GM12878 (cell line): ENCODE measurements around the gene TMCO6. TPM values are rescaled to one million over a fixed set of nuclear protein-coding genes. Genes with fewer than 3 reads are reported as not detected.

Source experiments
- ATAC-seq: fragments of 200-7000 bp; cut with Tn5 transposase; 3 replicates; pipeline ENCODE4 v1.9.1; 2020; ENCODE audit warnings: mild to moderate bottlenecking, moderate library complexity
- Bru-seq: library from RNA; stranded (reverse); fragments of 400-500 nt; gene quantifications from one replicate; lab custom pipeline; 2021; lab: Mats Ljungman, UMichigan
- BruChase-seq, 2 experiments: library from RNA; stranded (reverse); fragments of 400-500 nt; gene quantifications; one replicate each; lab custom pipeline; 2021; lab: Mats Ljungman, UMichigan
- BruUV-seq: library from RNA; stranded (reverse); fragments of 400-500 nt; replicated peaks from 2 replicates; lab custom pipeline; 2021; lab: Mats Ljungman, UMichigan
- CTCF ChIA-PET: fragments of 300-600 bp; sonication (Branson Sonifier 250); formaldehyde crosslinking; extraction: SDS; loops from one replicate; lab custom pipeline; 2021; ENCODE audit warnings: inconsistent platforms; lab: Yijun Ruan, JAX
- POLR2A ChIA-PET: fragments of 350-600 bp; formaldehyde crosslinking; extraction: SDS; loops from one replicate; lab custom pipeline; 2021; ENCODE audit warnings: inconsistent platforms; lab: Charles Lee
- RAD21 ChIA-PET: fragments of 300-600 bp; sonication (Branson Sonifier 250); formaldehyde crosslinking; loops from one replicate; lab custom pipeline; 2023; ENCODE audit warnings: antibody characterized with exemption; ENCODE audit not compliant: unreplicated experiment; lab: Charles Lee
- SMC1A ChIA-PET: fragments of 300-600 bp; sonication (Branson Sonifier 250); formaldehyde crosslinking; loops from one replicate; lab custom pipeline; 2023; ENCODE audit not compliant: unreplicated experiment, uncharacterized antibody; lab: Charles Lee
- DNase-seq: peaks from one replicate; pipeline ENCODE4 v3.0.0-alpha.2; 2011; ENCODE audit warnings: low read depth, low spot score
- FAIRE-seq: peaks from 3 replicates; lab custom pipeline; 2011; peaks lifted over from hg19 to GRCh38; lab: Jason Lieb, UNC
- H2AFZ ChIP-seq: 2 replicates; pipeline ENCODE4 v1.6.0; 2011; ENCODE audit warnings: low read depth, low read length, control low read depth; ENCODE audit not compliant: control insufficient read depth
- H3K27ac ChIP-seq: 2 replicates; pipeline ENCODE4 v1.5.1; 2011; ENCODE audit warnings: control low read depth; ENCODE audit not compliant: control insufficient read depth, insufficient read depth
- H3K27me3 ChIP-seq, 2 experiments: replicated peaks in 1 of 2; 2 replicates each; pipeline versions ENCODE4 v1.6.0 to v1.6.1; 2011; ENCODE audit warnings: low read length in 1 of 2; ENCODE audit not compliant: control insufficient read depth in 2 of 2, insufficient read depth in 2 of 2
- H3K36me3 ChIP-seq, 2 experiments: 2 replicates each; pipeline ENCODE4 v1.5.1; 2011; ENCODE audit warnings: low read length in 1 of 2; ENCODE audit not compliant: control insufficient read depth in 2 of 2, insufficient read depth in 2 of 2
- H3K4me1 ChIP-seq: 2 replicates; pipeline ENCODE4 v1.6.1; 2011; ENCODE audit warnings: mild to moderate bottlenecking, low read length, moderate library complexity, mixed read lengths; ENCODE audit not compliant: control insufficient read depth, insufficient read depth
- H3K4me2 ChIP-seq: 2 replicates; pipeline ENCODE4 v1.6.0; 2011; ENCODE audit warnings: control low read depth; ENCODE audit not compliant: control insufficient read depth, insufficient read depth
- H3K4me3 ChIP-seq: fragments of 200-600 bp; sonication (generic); 2 replicates; pipeline ENCODE4 v1.5.1; 2016
- H3K79me2 ChIP-seq: 2 replicates; pipeline ENCODE4 v1.6.0; 2011; ENCODE audit warnings: low read length; ENCODE audit not compliant: control insufficient read depth, insufficient read depth
- H3K9ac ChIP-seq: 2 replicates; pipeline ENCODE4 v1.8.0; 2011; ENCODE audit warnings: low read length, control low read depth, mixed read lengths; ENCODE audit not compliant: control insufficient read depth, insufficient read depth
- H3K9me3 ChIP-seq: replicated peaks from 3 replicates; pipeline ENCODE4 v1.5.1; 2011; ENCODE audit warnings: mild to moderate bottlenecking, low read length; ENCODE audit not compliant: control insufficient read depth, insufficient read depth
- H4K20me1 ChIP-seq: 2 replicates; pipeline ENCODE4 v1.6.0; 2011; ENCODE audit not compliant: control insufficient read depth, insufficient read depth
- BCL11A ChIP-seq: IDR thresholded peaks from 2 replicates; pipeline ENCODE4 v1.6.1; 2011; ENCODE audit warnings: low read depth, low read length
- CTCF ChIP-seq, 3 experiments: IDR thresholded peaks in 2 of 3; conservative IDR thresholded peaks in 1 of 3; 2 replicates each; pipeline ENCODE4 v1.5.1; 2011; ENCODE audit warnings: low read depth in 3 of 3, low read length in 3 of 3, mild to moderate bottlenecking in 3 of 3, control low read depth in 2 of 3, moderate library complexity in 2 of 3, inconsistent platforms in 1 of 3, mixed read lengths in 1 of 3; ENCODE audit not compliant: control insufficient read depth in 2 of 3, insufficient read depth in 1 of 3; ENCODE audit errors: extremely low read depth in 1 of 3
- GATAD2B ChIP-seq: fragments of 450-650 bp; conservative IDR thresholded peaks from 2 replicates; pipeline ENCODE4 v1.6.1; 2017; ENCODE audit warnings: low read depth, mild to moderate bottlenecking, moderate library complexity
- HDAC2 ChIP-seq: fragments of 200-600 bp; sonication (generic); IDR thresholded peaks from 2 replicates; pipeline ENCODE4 v1.6.1; 2017
- MTA2 ChIP-seq: fragments of 450-650 bp; IDR thresholded peaks from 2 replicates; pipeline ENCODE4 v1.6.1; 2016; ENCODE audit warnings: low read depth, mild to moderate bottlenecking, moderate library complexity
- MTA3 ChIP-seq: IDR thresholded peaks from 2 replicates; pipeline ENCODE4 v1.6.1; 2012; ENCODE audit warnings: low read length, inconsistent platforms, borderline replicate concordance
- NR2C2 ChIP-seq: IDR thresholded peaks from 2 replicates; pipeline ENCODE4 v1.6.1; 2011; ENCODE audit warnings: borderline replicate concordance, low read depth; ENCODE audit not compliant: control insufficient read depth, insufficient read length
- PKNOX1 ChIP-seq: fragments of 450-650 bp; IDR thresholded peaks from 2 replicates; pipeline ENCODE4 v1.6.1; 2016; ENCODE audit warnings: mild to moderate bottlenecking
- RAD21 ChIP-seq: IDR thresholded peaks from 2 replicates; pipeline ENCODE4 v1.6.1; 2011; ENCODE audit warnings: mild to moderate bottlenecking, low read depth, low read length, moderate library complexity; ENCODE audit not compliant: insufficient read depth
- RCOR1 ChIP-seq: conservative IDR thresholded peaks from 2 replicates; pipeline ENCODE4 v1.6.1; 2012; ENCODE audit warnings: low read depth, low read length, improper control_type of control experiment
- SIN3A ChIP-seq: IDR thresholded peaks from 2 replicates; pipeline ENCODE4 v1.6.1; 2012; ENCODE audit warnings: low read depth, low read length, improper control_type of control experiment
- SP1 ChIP-seq: IDR thresholded peaks from one replicate; pipeline ENCODE4 v1.6.1; 2011; ENCODE audit warnings: low read depth, low read length
- SUPT20H ChIP-seq: IDR thresholded peaks from 2 replicates; pipeline ENCODE4 v1.6.1; 2011; ENCODE audit warnings: low read depth, mild to moderate bottlenecking, low read length, moderate library complexity, borderline replicate concordance; ENCODE audit not compliant: control insufficient read depth
- TAF1 ChIP-seq: IDR thresholded peaks from 2 replicates; pipeline ENCODE4 v1.6.1; 2011; ENCODE audit warnings: mild to moderate bottlenecking, low read depth, low read length, borderline replicate concordance
- ZNF384 ChIP-seq: IDR thresholded peaks from 2 replicates; pipeline ENCODE4 v1.6.1; 2012; ENCODE audit warnings: low read depth, mild to moderate bottlenecking, low read length, improper control_type of control experiment, borderline replicate concordance
- WGBS: methylation state at CpG from one replicate; pipeline ENCODE4 v1.1.6; 2016; ENCODE audit warnings: low lambda C conversion rate; ENCODE audit not compliant: insufficient replicate concordance, insufficient coverage; ENCODE audit errors: missing lambda C conversion rate; 5-methylcytosine and 5-hydroxymethylcytosine counted together
- in situ Hi-C: fragments of 300-500 bp; cut with MboI; formaldehyde crosslinking; loops from 9 replicates; pipeline ENCODE4 v1.14.3; 2018; ENCODE audit warnings: mixed read lengths
- intact Hi-C: fragments of 100-400 bp; cut with micrococcal nuclease; formaldehyde crosslinking; loops from one replicate; pipeline ENCODE4 v1.14.2; 2022; ENCODE audit not compliant: unreplicated experiment
- long read RNA-seq, 2 experiments: library from polyadenylated mRNA; unstranded; transcript quantifications; one replicate each; pipeline ENCODE4 v2.0.0, GENCODE V29; 2019 to 2020
- polyA minus RNA-seq, 3 experiments: library from RNA; depleted of rRNA, polyadenylated mRNA; stranded (reverse); fragments of >200 nt; gene quantifications; 2 replicates each; pipeline ENCODE4 v1.2.3, GENCODE V29; 2011
- polyA plus RNA-seq, 11 experiments: library from polyadenylated mRNA; depleted of rRNA in 4 of 11; unstranded in 6 of 11; stranded (reverse) in 5 of 11; fragments of >200 nt; fragmentation: Nextera tagmentation in 4 of 11; fragmentation: Illumina TruSeq in 1 of 11; extraction: Ambion mirVana in 4 of 11; extraction: Trizol in 1 of 11; gene quantifications; 1 replicate in 1 of 11; 2 replicates in 10 of 11; pipeline versions ENCODE4 v1.2.1 to v1.2.3, GENCODE V29; 2011 to 2016; ENCODE audit warnings: inconsistent platforms in 2 of 11, missing spikeins in 2 of 11, low read depth in 1 of 11
- total RNA-seq, 4 experiments: library from RNA; depleted of rRNA in 3 of 4; stranded (reverse); fragments of >200 nt in 3 of 4; fragmentation: Illumina TruSeq in 1 of 4; extraction: Trizol in 1 of 4; gene quantifications; 2 replicates each; pipeline versions ENCODE4 v1.2.1 to v1.2.3, GENCODE V29; 2013 to 2021

Gene TMCO6
- 35.8 and 60.1 TPM in 2 replicates for total RNA-seq (2013; cell fraction: nucleolus; rRNA removed)
- total RNA-seq (2014; rRNA removed), result 12.6 and 16.2 TPM in 2 replicates
- 6.9 and 7.1 TPM in 2 replicates for total RNA-seq (2014; rRNA removed; fragmentation: Illumina TruSeq; extraction: Trizol)
- 15.5 and 21.6 TPM in 2 replicates for total RNA-seq (2021)
- 4.7 TPM for polyA plus RNA-seq (2011; ENCODE audit: low read depth)
- polyA plus RNA-seq (2011; rRNA removed), result 6.7 and 8.4 TPM in 2 replicates
- 13.5 and 16.1 TPM in 2 replicates for polyA plus RNA-seq (2011; cell fraction: cytosol; rRNA removed)
- 52.6 and 57.9 TPM in 2 replicates for polyA plus RNA-seq (2011; cell fraction: nucleus; rRNA removed)
- 8.2 and 9.5 TPM in 2 replicates for polyA plus RNA-seq (2012)
- polyA plus RNA-seq (2014; fragmentation: Illumina TruSeq; extraction: Trizol), result 7.3 and 10.8 TPM in 2 replicates
- 1 to 10 TPM; 4.1 to 4.3 TPM for polyA plus RNA-seq (2014; fragmentation: Nextera tagmentation; extraction: Ambion mirVana)
- polyA plus RNA-seq (2014; rRNA removed), result 15.9 and 16.8 TPM in 2 replicates
- 10 to 100 TPM; 12.9 to 13.2 TPM for polyA plus RNA-seq (2016; fragmentation: Nextera tagmentation; extraction: Ambion mirVana)
- polyA minus RNA-seq (2011; rRNA and poly(A)+ RNA removed), result 8.9 and 12.7 TPM in 2 replicates
- polyA minus RNA-seq (2011; cell fraction: cytosol; rRNA and poly(A)+ RNA removed), result 1.9 and 5.7 TPM in 2 replicates
- polyA minus RNA-seq (2011; cell fraction: nucleus; rRNA and poly(A)+ RNA removed), result 16.2 and 24.4 TPM in 2 replicates
- Bru-seq, nascent RNA, result percentile 60 among the genes with signal in this experiment
- BruChase-seq, experiment 1, labeled RNA remaining after a 6-hour chase, result percentile 50 among the genes with signal in this experiment
- BruChase-seq, experiment 2, labeled RNA remaining after a 2-hour chase, result percentile 54 among the genes with signal in this experiment
- long read RNA-seq, experiment 1, partial matches to known transcripts, result 0 of 2 reads
- long read RNA-seq, experiment 1, other reads (novel, unspliced or antisense), result 2 of 2 reads
- long read RNA-seq, experiment 2, partial matches to known transcripts, result 0 of 1 reads
- long read RNA-seq, experiment 2, other reads (novel, unspliced or antisense), result 1 of 1 reads

- Histone ChIP-seq H2AFZ (peak within 1 kb of the TSS; percentile 97), H3K36me3 (peaks cover 0 to 6% of the 10 kb centered on the region in 2 experiments; a peak in 2 of 4 replicates), H3K4me1 (peaks cover 4% of the 10 kb centered on the region; the same call in 1 of the 2 replicates), H4K20me1 (no peaks in the 10 kb centered on the region), H3K4me3 (peak within 1 kb of the TSS; percentile 85), H3K9ac (peak within 1 kb of the TSS; percentile 88), H3K27me3 (no peaks in the 10 kb centered on the region), H3K27ac (peak within 1 kb of the TSS; percentile 47), H3K79me2 (peaks cover 8% of the 10 kb centered on the region), H3K9me3 (no peaks in the 10 kb centered on the region), H3K4me2 (peak within 1 kb of the TSS; percentile 99)
- ChIA-PET SMC1A (interaction anchor here (1.0 to 1.7 kb wide), 5 partner anchors 73 to 461 kb away, joined by 3 to 5 read pairs (median 3); no protein-coding TSS in a partner anchor), RAD21 (interaction anchor here (0.8 to 1.0 kb wide), 2 partner anchors 8 to 72 kb away, joined by 3 read pairs; partner anchors contain the start of genes IK and NDUFA2), POLR2A (interaction anchor here (0.6 to 1.3 kb wide), 4 partner anchors 8 to 83 kb away, joined by 3 to 10 read pairs (median 4); partner anchors contain the start of genes IK and NDUFA2), CTCF (interaction anchor here (0.8 to 2.9 kb wide), 6 partner anchors 8 to 266 kb away, joined by 3 to 9 read pairs (median 4); partner anchors contain the start of genes EIF4EBP3, IK and NDUFA2)
- peak; percentile 91 for FAIRE-seq
- WGBS, result 1% methylated on average over 54 of the region's 63 CpGs
- no TSS peak for BruUV-seq
- peak; percentile 73 for DNase-seq
- in situ Hi-C loops, result no loop called here
- intact Hi-C loops, result loop anchor here (5.0 kb wide), 1 partner anchor 237 kb away; the partner anchor contains the start of gene ANKHD1
- peak; percentile 97 for ATAC-seq
- no peak for TF ChIP-seq RCOR1
- TF ChIP-seq MTA3, result no peak
- no peak for TF ChIP-seq NR2C2
- TF ChIP-seq SP1, result no peak
- TF ChIP-seq SUPT20H, result no peak
- TF ChIP-seq RAD21, result peak; percentile 16; the same call in 1 of the 2 replicates
- peak; percentile 63 to 71 (median 69) for TF ChIP-seq CTCF (IDR thresholded peaks at IDR 0.05 in 2 of 3, conservative IDR thresholded peaks at IDR 0.05 in 1 of 3; ENCODE audit: control insufficient read depth in 2 of 3, extremely low read depth in 1 of 3, insufficient read depth in 1 of 3, low read depth in 3 of 3, low read length in 3 of 3)
- peak; percentile 65 for TF ChIP-seq PKNOX1
- no peak for TF ChIP-seq HDAC2
- peak; percentile 50; the same call in 1 of the 2 replicates for TF ChIP-seq ZNF384
- TF ChIP-seq BCL11A, result no peak
- peak; percentile 49; the same call in 1 of the 2 replicates for TF ChIP-seq TAF1
- TF ChIP-seq SIN3A, result peak; percentile 54; the same call in 1 of the 2 replicates
- TF ChIP-seq MTA2, result no peak
- peak; percentile 86 for TF ChIP-seq GATAD2B
Measured at GRCh38 chr5:140639148-140639981, at the start of gene TMCO6. TMCO6 (plus strand) TSS chr5:140639451; CDS start chr5:140639528, 77 bp downstream.
